ENCODE measurements around the gene PARD3. TPM values are rescaled to one million over a fixed set of nuclear protein-coding genes. Genes with fewer than 3 reads are reported as not detected.

The PARD3 gene
- total RNA-seq, 2 experiments from 2014 or later: 0.53 to 0.71 TPM

DNA sequence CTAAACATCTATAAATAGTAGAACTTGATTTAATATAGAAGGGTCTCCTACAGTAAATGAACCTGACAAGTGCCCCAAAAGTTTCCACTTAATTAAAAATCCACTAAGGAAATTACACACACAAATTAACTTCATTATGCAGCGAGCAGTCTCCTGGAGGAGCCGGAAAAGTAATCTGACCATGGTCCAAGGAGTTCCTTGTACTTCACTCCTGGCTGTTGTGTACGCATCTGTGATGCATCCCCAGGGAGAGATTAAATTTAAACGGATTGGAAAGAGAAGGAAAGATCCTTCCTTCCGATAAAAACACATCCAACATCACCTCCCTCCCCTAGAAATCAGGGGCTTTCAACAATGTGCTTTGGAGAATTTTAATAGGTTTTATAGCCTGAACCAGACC, 85.5 kb downstream of the PARD3 start:
- POLR2A ChIA-PET: no interaction called here
- CTCF ChIA-PET: no interaction called here

DNA sequence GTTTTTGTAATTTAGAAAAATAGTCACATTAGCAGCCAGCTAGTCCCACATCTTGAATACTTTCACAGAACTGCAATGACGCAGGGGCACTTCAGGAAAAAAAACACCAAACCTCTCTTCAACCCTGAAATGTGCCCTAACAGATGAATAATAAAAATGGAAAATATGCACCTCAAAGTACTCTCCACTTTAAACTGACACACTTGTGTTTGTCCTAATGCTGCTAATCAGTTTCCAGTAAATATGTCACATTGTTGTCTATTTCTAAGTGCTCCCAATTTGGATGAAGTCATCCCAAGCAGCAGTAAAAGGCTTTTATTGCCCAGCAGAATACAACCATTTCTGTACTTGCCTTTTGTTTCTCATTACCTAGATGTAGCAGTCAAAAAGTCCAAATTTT, 86.7 kb downstream of the PARD3 start:
- Histone ChIP-seq H3K4me3 (ENCODE audit: low read length) (no peak overlapping the region), H3K4me1 (ENCODE audit: insufficient read depth, low read length) (no peaks in the 10 kb centered on the region), H3K9me3 (ENCODE audit: control insufficient read depth in 1 of 2, insufficient read depth in 1 of 2, low read length in 2 of 2) (no peaks in the 10 kb centered on the region), H3K36me3 (ENCODE audit: insufficient read depth, low read length) (no peaks in the 10 kb centered on the region), H3K27me3 (ENCODE audit: control insufficient read depth in 1 of 2, insufficient read depth in 2 of 2, low read length in 2 of 2) (no peaks in the 10 kb centered on the region), H3K27ac (ENCODE audit: low read depth in 1 of 2, low read length in 2 of 2) (no peak overlapping the region)
- Mint-ChIP-seq H3K36me3 (ENCODE audit: low read depth) (no peaks in the 10 kb centered on the region), H3K4me3 (no peak overlapping the region), H3K9me3 (no peaks in the 10 kb centered on the region), H3K27me3 (peaks cover 5% of the 10 kb centered on the region), H3K4me1 (ENCODE audit: low read depth) (no peaks in the 10 kb centered on the region), H3K27ac (no peak overlapping the region)
- DNase-seq (no peak), ATAC-seq (ENCODE audit: poor library complexity) (no peak)
- POLR2A ChIA-PET: no interaction called here
- TF ChIP-seq, protein P1, sequence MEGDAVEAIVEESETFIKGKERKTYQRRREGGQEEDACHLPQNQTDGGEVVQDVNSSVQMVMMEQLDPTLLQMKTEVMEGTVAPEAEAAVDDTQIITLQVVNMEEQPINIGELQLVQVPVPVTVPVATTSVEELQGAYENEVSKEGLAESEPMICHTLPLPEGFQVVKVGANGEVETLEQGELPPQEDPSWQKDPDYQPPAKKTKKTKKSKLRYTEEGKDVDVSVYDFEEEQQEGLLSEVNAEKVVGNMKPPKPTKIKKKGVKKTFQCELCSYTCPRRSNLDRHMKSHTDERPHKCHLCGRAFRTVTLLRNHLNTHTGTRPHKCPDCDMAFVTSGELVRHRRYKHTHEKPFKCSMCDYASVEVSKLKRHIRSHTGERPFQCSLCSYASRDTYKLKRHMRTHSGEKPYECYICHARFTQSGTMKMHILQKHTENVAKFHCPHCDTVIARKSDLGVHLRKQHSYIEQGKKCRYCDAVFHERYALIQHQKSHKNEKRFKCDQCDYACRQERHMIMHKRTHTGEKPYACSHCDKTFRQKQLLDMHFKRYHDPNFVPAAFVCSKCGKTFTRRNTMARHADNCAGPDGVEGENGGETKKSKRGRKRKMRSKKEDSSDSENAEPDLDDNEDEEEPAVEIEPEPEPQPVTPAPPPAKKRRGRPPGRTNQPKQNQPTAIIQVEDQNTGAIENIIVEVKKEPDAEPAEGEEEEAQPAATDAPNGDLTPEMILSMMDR (IDR thresholded peaks at IDR 0.05): no peak
- CTCF ChIA-PET: no interaction called here
- intact Hi-C loops (cut with DNase I, micrococcal nuclease): no loop called here

More for the DNA sequence above, 85.5 kb downstream of the PARD3 start:
- H3K27me3 ChIP-seq (ENCODE audit: control insufficient read depth in 1 of 2, insufficient read depth in 2 of 2, low read length in 2 of 2): no peaks in the 10 kb centered on the region
- no peak for DNase-seq
- no peaks in the 10 kb centered on the region for H3K9me3 ChIP-seq (ENCODE audit: control insufficient read depth in 1 of 2, insufficient read depth in 1 of 2, low read length in 2 of 2)
- TF ChIP-seq, protein P1 (IDR thresholded peaks at IDR 0.05): no peak
- intact Hi-C loops (cut with DNase I, micrococcal nuclease): no loop called here
- Mint-ChIP-seq H3K4me3 (no peak overlapping the region), H3K27me3 (no peaks in the 10 kb centered on the region), H3K36me3 (ENCODE audit: low read depth) (no peaks in the 10 kb centered on the region), H3K27ac (no peak overlapping the region), H3K9me3 (no peaks in the 10 kb centered on the region), H3K4me1 (ENCODE audit: low read depth) (no peaks in the 10 kb centered on the region)
- no peaks in the 10 kb centered on the region for H3K4me1 ChIP-seq (ENCODE audit: insufficient read depth, low read length)
- H3K36me3 ChIP-seq (ENCODE audit: insufficient read depth, low read length): no peaks in the 10 kb centered on the region
- H3K27ac ChIP-seq (ENCODE audit: low read depth in 1 of 2, low read length in 2 of 2): no peak overlapping the region
- H3K4me3 ChIP-seq (ENCODE audit: low read length): no peak overlapping the region
- no peak for ATAC-seq (ENCODE audit: poor library complexity)

DNA sequence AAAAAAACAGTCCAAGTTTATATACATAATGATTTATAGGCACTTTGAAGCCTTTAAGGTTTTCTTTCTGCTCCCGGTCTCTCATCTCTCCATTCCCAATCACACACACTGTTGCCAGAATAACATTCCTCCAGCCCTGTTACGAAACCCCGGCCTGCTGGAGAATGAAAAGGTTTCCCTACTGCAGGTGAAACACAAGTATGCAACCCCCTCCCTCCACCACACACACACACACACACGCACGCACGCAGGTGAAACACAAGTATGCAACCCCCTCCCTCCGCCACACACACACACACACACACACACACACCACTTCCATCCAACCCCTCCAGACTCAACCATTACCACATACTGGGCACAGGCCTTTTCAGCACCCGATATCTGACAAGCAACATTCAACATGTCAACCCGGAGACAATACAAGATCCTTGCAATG, 87.5 kb downstream of the PARD3 start:
- Histone ChIP-seq H3K4me1 (ENCODE audit: insufficient read depth, low read length) (no peaks in the 10 kb centered on the region), H3K27me3 (ENCODE audit: control insufficient read depth in 1 of 2, insufficient read depth in 2 of 2, low read length in 2 of 2) (no peaks in the 10 kb centered on the region), H3K9me3 (ENCODE audit: control insufficient read depth in 1 of 2, insufficient read depth in 1 of 2, low read length in 2 of 2) (no peaks in the 10 kb centered on the region), H3K4me3 (ENCODE audit: low read length) (no peak overlapping the region), H3K36me3 (ENCODE audit: insufficient read depth, low read length) (no peaks in the 10 kb centered on the region), H3K27ac (ENCODE audit: low read depth in 1 of 2, low read length in 2 of 2) (no peak overlapping the region)
- DNase-seq (no peak), ATAC-seq (ENCODE audit: poor library complexity) (no peak)
- Mint-ChIP-seq H3K4me1 (ENCODE audit: low read depth) (no peaks in the 10 kb centered on the region), H3K36me3 (ENCODE audit: low read depth) (no peaks in the 10 kb centered on the region), H3K4me3 (no peak overlapping the region), H3K27ac (no peak overlapping the region), H3K9me3 (no peaks in the 10 kb centered on the region), H3K27me3 (peaks cover 7% of the 10 kb centered on the region)
- ChIA-PET POLR2A (no interaction called here), CTCF (no interaction called here)
- TF ChIP-seq, protein P1 (IDR thresholded peaks at IDR 0.05): no peak
- intact Hi-C loops (cut with DNase I, micrococcal nuclease): no loop called here
